T47D (cell line): Measurements from ENCODE around the gene PEX5L.
"Not testable (repeated sequence)": the region's sequence is repeated elsewhere in the genome, so short reads cannot be mapped to it uniquely, and the experiment has no call there.

ENCODE experiments used
- DNase-seq, 2 experiments: peaks; one replicate each; pipeline versions ENCODE4 v3.0.0 to v3.0.0-alpha.2; 2011 to 2012; ENCODE audit warnings: low read depth in 1 of 2, low spot score in 1 of 2
- JUND ChIP-seq: IDR thresholded peaks from 2 replicates; pipeline ENCODE4 v1.6.1; 2012; ENCODE audit warnings: low read depth
- in situ Hi-C: cut with HindIII; loops from 2 replicates; pipeline ENCODE4 v1.10.0; 2016; ENCODE audit warnings: low sequenced_read_pairs, low pct_unique_long_range_greater_than_20kb

PEX5L gene

DNA sequence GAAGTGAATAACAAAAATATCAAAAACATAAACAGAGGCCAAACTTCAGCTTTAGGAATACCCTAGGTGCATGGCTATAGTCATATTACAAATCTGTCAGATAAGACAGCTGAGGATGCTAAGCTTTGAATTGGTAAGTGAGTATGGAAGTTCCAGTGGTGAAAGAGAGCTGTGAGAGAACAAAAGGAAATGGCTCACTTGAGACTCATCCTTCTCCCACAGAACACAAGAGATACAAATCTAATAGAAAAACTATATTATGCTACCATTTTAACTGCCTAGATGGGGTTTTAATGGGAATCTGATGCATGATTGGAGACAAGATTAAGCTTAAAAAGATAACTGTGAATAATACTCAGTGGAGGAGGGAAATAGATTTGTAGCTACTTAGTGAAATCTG is 21.5 kb upstream of the PEX5L start:
- no peak for TF ChIP-seq JUND
- no peak for DNase-seq
- in situ Hi-C loops, result no loop called here

- in situ Hi-C loops, DNase-seq: not testable (repeated sequence)
Measured at GRCh38 chr3:180055656-180056055, 18.9 kb upstream of the PEX5L start.

- in situ Hi-C loops, result no loop called here
- DNase-seq, result no peak
- no peak for TF ChIP-seq JUND
Measured at GRCh38 chr3:180049391-180049790, 12.7 kb upstream of the PEX5L start.

GRCh38 chr3:180048840-180049239 is 12.1 kb upstream of the PEX5L start:
- no peak for DNase-seq
- in situ Hi-C loops, result no loop called here
- TF ChIP-seq JUND, result no peak

- no peak for DNase-seq
- TF ChIP-seq JUND, result no peak
- in situ Hi-C loops, result no loop called here
Measured at GRCh38 chr3:180048103-180048502, 11.4 kb upstream of the PEX5L start.

DNA sequence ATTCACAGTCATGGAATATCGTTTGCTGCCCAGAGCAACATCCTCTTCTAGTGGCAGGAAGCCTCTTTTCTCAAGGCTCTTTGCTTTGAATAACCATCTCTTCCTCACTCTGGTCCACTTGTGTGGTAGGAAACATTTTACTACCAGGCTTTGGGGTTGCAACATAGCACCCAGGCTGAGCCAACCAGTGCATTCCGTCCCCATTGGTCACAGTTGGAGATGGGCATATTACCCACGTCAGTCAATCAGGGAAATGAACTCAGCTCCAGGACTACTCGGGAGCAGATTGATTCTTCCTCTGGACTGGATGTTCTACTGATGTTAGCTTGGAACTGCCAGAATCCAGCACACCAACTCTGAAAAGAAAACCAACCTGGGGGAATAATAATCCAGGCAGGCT is 4.2 kb upstream of the PEX5L start:
- DNase-seq, result no peak
- no peak for TF ChIP-seq JUND
- in situ Hi-C loops, result no loop called here

DNA sequence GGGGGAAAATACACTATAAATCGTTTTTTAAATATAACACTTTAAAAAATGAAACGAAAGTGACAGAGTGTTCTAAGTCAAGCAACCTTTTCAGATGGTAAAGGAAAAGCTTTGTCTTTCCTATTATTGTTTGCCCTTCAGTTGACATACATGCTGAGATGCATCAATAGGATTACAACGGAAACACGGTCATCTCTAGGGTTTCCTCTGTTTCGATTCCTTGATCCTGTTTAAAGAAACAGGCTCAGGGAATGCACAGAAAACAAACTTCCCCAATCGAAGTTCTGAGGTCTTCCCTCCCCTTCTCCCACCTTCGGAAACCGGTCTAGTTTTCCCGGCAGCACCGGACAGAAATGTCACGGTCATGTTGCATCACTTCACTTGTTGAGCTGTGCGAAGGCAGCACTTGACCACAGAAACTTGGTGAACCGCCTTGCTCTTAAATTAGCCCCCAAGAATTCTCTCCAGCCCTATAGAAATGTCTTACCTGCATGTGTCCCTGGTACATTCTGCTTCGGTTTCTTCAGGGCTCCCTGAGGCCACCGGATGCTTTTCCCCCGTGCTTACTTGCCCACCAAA is 556 bp downstream of the PEX5L start:
- no peak for TF ChIP-seq JUND
- DNase-seq, result no peak
- in situ Hi-C loops, result no loop called here

DNA sequence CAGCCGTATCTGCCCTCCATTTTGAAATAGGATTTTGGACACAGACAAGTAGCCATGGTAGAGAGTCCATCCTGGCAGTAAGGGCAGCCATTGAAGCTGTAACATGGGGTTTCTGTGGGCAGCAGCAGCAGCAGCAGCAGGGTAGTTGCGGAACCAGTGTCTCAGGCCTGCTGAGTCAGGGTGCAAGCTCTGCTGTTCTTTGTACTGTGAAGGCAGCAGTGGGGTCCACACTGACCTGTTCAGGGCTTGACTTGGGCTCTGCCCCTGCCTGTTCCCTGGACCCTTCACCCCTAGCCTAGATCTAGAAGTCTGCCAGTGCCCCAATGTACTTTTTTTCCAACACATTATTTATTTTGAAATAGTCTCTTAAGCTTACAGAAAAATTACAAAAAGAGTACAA is 9.7 kb downstream of the PEX5L start:
- TF ChIP-seq JUND, result no peak
- no peak for DNase-seq
- in situ Hi-C loops, result no loop called here

DNA sequence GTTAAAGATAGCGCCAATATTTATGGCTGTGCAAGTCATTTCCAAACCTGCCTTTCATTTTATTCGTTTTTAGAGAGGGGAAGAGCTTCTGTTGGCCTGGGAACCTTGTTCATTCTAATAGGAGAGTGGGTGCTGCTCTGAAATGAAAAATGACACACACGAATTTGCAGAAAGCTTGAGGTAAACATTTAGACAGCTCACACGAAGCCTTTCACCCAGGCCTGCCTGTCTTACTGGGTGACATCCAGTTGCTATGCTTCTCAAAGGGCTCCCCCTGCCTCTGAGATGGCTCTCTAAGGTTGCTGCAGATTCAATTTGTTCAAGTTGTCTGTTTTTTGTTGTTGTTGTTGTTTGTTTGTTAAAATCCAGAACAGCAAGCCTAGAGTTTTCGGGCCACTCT is 18.2 kb downstream of the PEX5L start:
- DNase-seq, result peak; percentile 42 to 71
- in situ Hi-C loops, result no loop called here
- no peak for TF ChIP-seq JUND

GRCh38 chr3:180017846-180018245 is 18.9 kb downstream of the PEX5L start:
- in situ Hi-C loops, result no loop called here
- no peak for DNase-seq
- no peak for TF ChIP-seq JUND

DNA sequence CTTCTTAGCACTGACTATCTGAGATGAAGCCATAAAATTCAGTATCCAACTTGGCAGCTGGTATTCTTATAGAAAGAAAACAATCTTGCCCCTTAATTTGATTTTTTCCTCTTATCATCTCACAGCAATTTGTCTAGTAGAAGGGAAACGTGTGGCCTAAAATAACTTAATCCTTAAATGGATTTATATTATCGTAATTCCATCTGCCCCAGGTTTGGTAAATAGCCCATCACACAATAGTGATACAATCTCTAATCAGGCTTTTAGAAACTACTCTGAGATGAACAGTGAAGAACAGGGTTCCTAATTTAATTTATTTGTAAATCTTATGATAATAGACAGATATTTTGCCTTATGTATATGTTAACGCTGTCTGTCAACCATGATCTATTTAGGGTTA is 24.8 kb downstream of the PEX5L start:
- in situ Hi-C loops, result no loop called here
- DNase-seq, result no peak

GRCh38 chr3:180008318-180008717 is 28.4 kb downstream of the PEX5L start:
- in situ Hi-C loops, DNase-seq: not testable (repeated sequence)

More for the DNA sequence above, 24.8 kb downstream of the PEX5L start:
- TF ChIP-seq JUND, result no peak

DNA sequence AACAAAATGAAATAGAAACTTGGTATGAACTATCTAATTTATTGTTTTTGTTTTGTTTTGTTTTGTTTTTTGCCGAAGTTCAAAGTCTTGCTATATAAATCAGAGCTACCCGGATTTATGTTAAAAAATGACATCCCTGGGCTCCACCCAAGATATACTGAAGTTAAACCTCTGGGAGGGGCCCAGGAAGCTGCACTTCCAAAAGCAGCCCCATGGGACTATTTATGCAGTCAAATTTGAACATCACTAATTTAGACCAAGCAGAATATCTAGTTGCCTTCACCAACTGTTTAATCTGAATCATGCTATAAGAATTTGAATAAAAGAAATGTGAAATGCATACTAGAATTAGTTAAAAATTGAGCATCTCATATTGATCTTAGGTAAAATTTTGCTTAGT is 32.2 kb downstream of the PEX5L start:
- DNase-seq, result no peak
- no peak for TF ChIP-seq JUND

DNA sequence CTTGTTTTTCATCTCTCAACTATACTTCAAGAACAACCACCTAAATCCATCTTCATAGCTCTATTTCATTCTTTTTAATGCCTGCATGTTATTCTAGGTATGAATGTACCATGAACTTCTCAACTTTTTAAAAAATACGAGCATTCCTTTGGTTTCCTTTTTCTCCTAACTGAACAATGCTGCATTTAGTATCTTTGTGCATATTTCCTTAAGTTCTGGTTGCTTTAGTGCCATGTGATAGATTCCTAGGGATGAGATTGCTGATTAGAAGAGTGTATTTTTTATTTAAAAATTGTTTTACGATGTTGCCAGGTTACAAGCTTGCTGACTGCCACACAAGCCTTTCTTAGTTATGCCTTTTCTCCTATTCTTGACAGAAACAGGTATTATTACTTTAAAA is 34.7 kb downstream of the PEX5L start:
- in situ Hi-C loops, result no loop called here
- TF ChIP-seq JUND, result no peak
- no peak for DNase-seq

More for the DNA sequence above, 32.2 kb downstream of the PEX5L start:
- in situ Hi-C loops, result no loop called here
